Measurements from ENCODE around the gene ZNRF1.

The ZNRF1 gene

DNA sequence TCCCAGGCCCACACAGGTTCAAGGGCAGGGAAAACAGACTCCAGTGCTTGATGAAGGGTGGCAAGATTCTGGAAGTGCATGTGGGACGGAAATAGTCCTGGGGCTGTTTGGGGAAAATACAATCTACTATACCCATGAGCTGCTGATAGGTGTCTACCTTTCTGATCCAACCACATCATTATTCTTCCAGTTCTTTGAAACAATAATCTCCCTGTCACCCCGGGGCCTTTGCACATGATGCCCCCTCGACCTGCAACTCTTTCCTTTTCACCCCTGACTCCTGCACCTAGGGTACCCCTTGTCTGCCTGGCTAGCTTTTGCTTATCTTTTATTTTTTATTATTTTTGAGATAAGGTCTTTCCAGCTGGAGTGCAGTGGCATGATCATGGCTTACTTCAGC lies 72.8 kb downstream of the ZNRF1 start:
- H3K4me3 ChIP-seq (ENCODE audit: low read depth, low read length): no peak overlapping the region
- DNase-seq (ENCODE audit: low read depth): no peak
- TF ChIP-seq CTCF (IDR thresholded peaks at IDR 0.05; ENCODE audit: low read depth, low read length, missing control alignments): no peak

GRCh38 chr16:75072239-75072947 lies 73.6 kb downstream of the ZNRF1 start:
- DNase-seq (ENCODE audit: low read depth): no peak
- H3K4me3 ChIP-seq (ENCODE audit: low read depth, low read length): no peak overlapping the region
- no peak for TF ChIP-seq CTCF (IDR thresholded peaks at IDR 0.05; ENCODE audit: low read depth, low read length, missing control alignments)

DNA sequence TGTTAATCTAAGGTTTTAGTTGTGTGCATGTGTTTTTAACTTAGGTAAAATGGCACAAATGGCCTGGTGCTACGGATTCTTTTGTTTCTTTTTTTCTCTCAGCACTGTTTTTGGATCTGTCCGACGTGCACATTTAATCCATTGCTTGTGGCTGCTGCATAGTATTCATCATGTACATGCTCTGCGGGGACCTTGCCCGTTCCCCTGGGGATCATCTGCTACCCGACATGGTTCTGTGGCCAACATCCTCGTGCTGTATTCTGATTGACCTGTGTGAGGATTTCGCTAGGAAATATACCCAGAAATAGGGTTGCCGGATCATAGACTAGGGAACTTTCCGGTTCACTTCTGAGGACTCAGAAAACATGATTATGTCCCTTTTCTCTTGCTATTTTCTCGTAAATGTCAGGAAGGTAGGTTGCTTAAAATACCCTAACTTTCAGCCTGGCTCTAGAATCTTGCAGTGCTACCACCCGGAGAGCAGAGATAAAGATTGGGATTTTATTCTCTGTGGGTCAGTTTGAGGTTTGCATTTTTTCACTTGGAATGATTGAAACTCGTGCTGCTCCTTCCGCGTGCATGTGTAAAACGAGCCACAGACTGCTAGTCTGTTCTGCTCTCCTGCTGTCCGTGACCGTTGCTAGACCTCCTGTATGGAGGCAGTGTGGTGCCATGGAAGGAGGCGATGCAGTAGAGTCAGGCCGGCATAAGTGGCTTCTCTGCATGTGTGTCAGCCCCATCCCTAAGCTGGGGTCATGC lies 74.9 kb downstream of the ZNRF1 start:
- no peak for DNase-seq (ENCODE audit: low read depth)
- no peak for TF ChIP-seq CTCF (IDR thresholded peaks at IDR 0.05; ENCODE audit: low read depth, low read length, missing control alignments)
- H3K4me3 ChIP-seq (ENCODE audit: low read depth, low read length): no peak overlapping the region

GRCh38 chr16:75074304-75074793 lies 75.5 kb downstream of the ZNRF1 start:
- DNase-seq (ENCODE audit: low read depth): no peak
- no peak overlapping the region; the same call in 1 of the 2 replicates for H3K4me3 ChIP-seq (ENCODE audit: low read depth, low read length)
- TF ChIP-seq CTCF (IDR thresholded peaks at IDR 0.05; ENCODE audit: low read depth, low read length, missing control alignments): no peak

DNA sequence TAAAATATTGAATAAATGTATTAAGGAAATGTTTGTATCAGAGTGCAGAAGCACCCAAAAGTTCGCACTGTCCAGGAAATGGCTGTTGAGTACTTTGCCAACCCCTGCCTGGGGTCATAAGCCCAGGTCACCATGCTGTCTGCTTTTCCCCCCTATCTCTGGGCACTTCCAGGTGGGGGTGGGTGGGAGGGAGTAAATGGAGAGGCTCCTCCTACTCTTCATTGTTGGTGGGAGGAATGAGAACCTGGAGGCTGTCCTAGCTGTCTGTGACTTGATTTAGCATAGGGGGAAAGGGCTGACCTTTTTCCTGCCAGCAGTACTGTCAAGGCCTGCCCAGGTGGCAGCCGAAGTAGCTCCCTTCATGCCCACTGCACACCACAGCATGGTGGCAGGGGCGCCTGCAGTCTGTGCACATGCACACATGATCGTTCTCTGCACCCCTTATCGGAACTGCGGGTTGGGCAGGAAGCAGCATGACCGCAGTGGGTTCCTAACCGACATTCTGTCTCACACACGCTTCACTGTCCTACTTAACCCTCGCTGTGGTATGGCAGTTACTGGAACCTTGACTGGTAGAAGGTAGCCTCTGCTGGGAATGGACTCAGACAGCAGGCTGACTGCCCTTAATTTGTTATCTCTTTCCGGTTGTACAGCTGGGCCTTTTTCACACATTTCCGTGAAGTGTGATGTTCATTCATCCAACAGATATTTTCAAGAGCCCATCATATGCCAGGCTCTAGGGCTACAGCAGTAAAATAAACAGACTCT lies 76.3 kb downstream of the ZNRF1 start:
- H3K4me3 ChIP-seq (ENCODE audit: low read depth, low read length): no peak overlapping the region; the same call in 1 of the 2 replicates
- TF ChIP-seq CTCF (IDR thresholded peaks at IDR 0.05; ENCODE audit: low read depth, low read length, missing control alignments): no peak
- DNase-seq (ENCODE audit: low read depth): peak; percentile 90

GRCh38 chr16:75075688-75076268 lies 77.0 kb downstream of the ZNRF1 start:
- H3K4me3 ChIP-seq (ENCODE audit: low read depth, low read length): no peak overlapping the region; the same call in 1 of the 2 replicates
- TF ChIP-seq CTCF (IDR thresholded peaks at IDR 0.05; ENCODE audit: low read depth, low read length, missing control alignments): no peak
- DNase-seq (ENCODE audit: low read depth): no peak

All from GM12864 (cell line).